Muscle layer of colon (tissue), 2 donors: ENCODE results near the gene CKM.
"Not testable (repeated sequence)": the region's sequence is repeated elsewhere in the genome, so short reads cannot be mapped to it uniquely, and the experiment has no call there.

ENCODE experiments used
- H3K27ac ChIP-seq: one replicate; pipeline ENCODE4 v1.7.0; 2013; ENCODE audit warnings: low read depth, mild to moderate bottlenecking, low read length, moderate library complexity
- H3K27me3 ChIP-seq, 2 donors: one replicate each; pipeline ENCODE4 v1.7.0; 2013; ENCODE audit warnings: low read length in 2 of 2, mild to moderate bottlenecking in 2 of 2; ENCODE audit not compliant: insufficient read depth in 2 of 2, control insufficient read depth in 1 of 2
- H3K36me3 ChIP-seq: one replicate; pipeline ENCODE4 v1.7.0; 2013; ENCODE audit warnings: mild to moderate bottlenecking, low read length; ENCODE audit not compliant: insufficient read depth
- H3K4me1 ChIP-seq: one replicate; pipeline ENCODE4 v1.7.0; 2013; ENCODE audit warnings: mild to moderate bottlenecking, low read length; ENCODE audit not compliant: insufficient read depth
- H3K4me3 ChIP-seq, 2 donors: one replicate each; pipeline ENCODE4 v1.7.0; 2013; ENCODE audit warnings: low read length in 2 of 2, low read depth in 1 of 2, mild to moderate bottlenecking in 1 of 2, moderate library complexity in 1 of 2
- H3K9ac ChIP-seq: one replicate; pipeline ENCODE4 v1.7.0; 2013; ENCODE audit warnings: low read length
- H3K9me3 ChIP-seq: one replicate; pipeline ENCODE4 v1.7.0; 2013; ENCODE audit warnings: mild to moderate bottlenecking, low read length
- donor health status: abdominal sarcoma.
- donor health status: Adenocarcinoma of cecum.

Gene CKM

GRCh38 chr19:45278087-45278486 is 44.6 kb downstream of the CKM start:
- H3K27ac ChIP-seq: no peak overlapping the region
- peaks cover 42% of the 10 kb centered on the region for H3K36me3 ChIP-seq
- no peaks in the 10 kb centered on the region for H3K4me1 ChIP-seq
- H3K9me3 ChIP-seq: no peaks in the 10 kb centered on the region
- H3K9ac ChIP-seq: no peak overlapping the region
- no peak overlapping the region for H3K4me3 ChIP-seq
- no peaks in the 10 kb centered on the region for H3K27me3 ChIP-seq

GRCh38 chr19:45276284-45276687 is 46.4 kb downstream of the CKM start:
- no peaks in the 10 kb centered on the region for H3K9me3 ChIP-seq
- H3K27me3 ChIP-seq: no peaks in the 10 kb centered on the region
- H3K36me3 ChIP-seq: peaks cover 47% of the 10 kb centered on the region
- no peaks in the 10 kb centered on the region for H3K4me1 ChIP-seq
- H3K4me3 ChIP-seq: no peak overlapping the region
- no peak overlapping the region for H3K9ac ChIP-seq
- no peak overlapping the region for H3K27ac ChIP-seq

GRCh38 chr19:45275370-45275971 is 47.2 kb downstream of the CKM start:
- H3K4me3 ChIP-seq: no peak overlapping the region
- no peak overlapping the region for H3K9ac ChIP-seq
- no peaks in the 10 kb centered on the region for H3K27me3 ChIP-seq
- no peaks in the 10 kb centered on the region for H3K4me1 ChIP-seq
- H3K9me3 ChIP-seq: no peaks in the 10 kb centered on the region
- no peak overlapping the region for H3K27ac ChIP-seq
- peaks cover 48% of the 10 kb centered on the region for H3K36me3 ChIP-seq

- no peak overlapping the region for H3K4me3 ChIP-seq
- no peak overlapping the region for H3K9ac ChIP-seq
- H3K9me3 ChIP-seq: no peaks in the 10 kb centered on the region
- no peaks in the 10 kb centered on the region for H3K4me1 ChIP-seq
- H3K36me3 ChIP-seq: peaks cover 49% of the 10 kb centered on the region
- no peak overlapping the region for H3K27ac ChIP-seq
- H3K27me3 ChIP-seq: no peaks in the 10 kb centered on the region
Observed at GRCh38 chr19:45273521-45273855, 49.2 kb downstream of the CKM start.

DNA sequence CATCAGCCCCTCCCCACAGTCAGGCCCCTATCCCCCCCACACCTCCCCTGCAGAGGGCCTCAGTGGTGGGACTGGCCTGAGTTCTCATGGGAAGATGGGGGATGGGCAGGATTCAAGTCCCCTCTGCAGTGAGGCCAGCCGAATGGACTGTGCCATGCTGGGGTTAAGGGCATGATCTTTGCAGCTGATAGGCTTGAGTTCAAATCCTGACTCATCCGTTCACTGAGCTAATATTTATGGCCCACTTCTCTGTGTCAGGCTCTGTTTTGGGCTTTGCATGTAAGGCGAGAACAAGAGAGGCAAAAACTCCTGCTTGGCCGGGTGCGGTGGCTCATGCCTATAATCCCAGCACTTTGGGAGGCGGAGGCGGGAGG is 51.0 kb downstream of the CKM start:
- no peak overlapping the region for H3K27ac ChIP-seq
- H3K27me3 ChIP-seq: no peaks in the 10 kb centered on the region
- no peak overlapping the region for H3K4me3 ChIP-seq
- H3K36me3 ChIP-seq: peaks cover 46% of the 10 kb centered on the region
- no peaks in the 10 kb centered on the region for H3K9me3 ChIP-seq
- H3K4me1 ChIP-seq: no peaks in the 10 kb centered on the region
- no peak overlapping the region for H3K9ac ChIP-seq

GRCh38 chr19:45271098-45271734 is 51.5 kb downstream of the CKM start:
- no peaks in the 10 kb centered on the region for H3K4me1 ChIP-seq
- H3K9me3 ChIP-seq: no peaks in the 10 kb centered on the region
- no peak overlapping the region for H3K27ac ChIP-seq
- H3K36me3 ChIP-seq: peaks cover 48% of the 10 kb centered on the region
- H3K9ac ChIP-seq: no peak overlapping the region
- no peak overlapping the region for H3K4me3 ChIP-seq
- H3K27me3 ChIP-seq: no peaks in the 10 kb centered on the region

GRCh38 chr19:45269939-45270338 is 52.7 kb downstream of the CKM start:
- not testable (repeated sequence) for H3K9me3 ChIP-seq, H3K4me3 ChIP-seq, H3K4me1 ChIP-seq, H3K27ac ChIP-seq, H3K27me3 ChIP-seq, H3K9ac ChIP-seq
- H3K36me3 ChIP-seq: peaks cover 54% of the 10 kb centered on the region

DNA sequence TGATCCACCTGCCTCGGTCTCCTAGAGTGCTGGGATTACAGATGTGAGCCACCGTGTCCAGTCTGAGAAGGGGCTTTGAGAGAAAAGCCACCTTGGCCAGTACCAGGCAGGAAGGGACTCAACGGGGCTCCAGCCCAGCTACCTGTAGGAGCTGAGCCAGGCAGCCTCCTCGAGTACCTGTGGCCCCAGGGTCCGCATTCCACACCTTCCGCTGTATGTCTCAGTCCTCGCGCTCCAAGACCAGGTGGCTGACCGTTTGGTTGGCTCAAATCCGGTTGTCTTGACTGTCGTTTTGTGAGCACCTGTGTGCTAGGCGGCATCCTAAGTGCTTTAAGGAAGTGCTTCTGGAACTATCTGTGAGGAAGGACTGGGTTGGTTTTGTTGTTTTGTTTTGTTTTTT is 55.4 kb downstream of the CKM start:
- H3K9ac ChIP-seq: no peak overlapping the region
- H3K9me3 ChIP-seq: no peaks in the 10 kb centered on the region
- H3K27ac ChIP-seq: no peak overlapping the region
- no peak overlapping the region for H3K4me3 ChIP-seq
- H3K27me3 ChIP-seq: no peaks in the 10 kb centered on the region
- H3K4me1 ChIP-seq: no peaks in the 10 kb centered on the region
- peaks cover 43% of the 10 kb centered on the region for H3K36me3 ChIP-seq

DNA sequence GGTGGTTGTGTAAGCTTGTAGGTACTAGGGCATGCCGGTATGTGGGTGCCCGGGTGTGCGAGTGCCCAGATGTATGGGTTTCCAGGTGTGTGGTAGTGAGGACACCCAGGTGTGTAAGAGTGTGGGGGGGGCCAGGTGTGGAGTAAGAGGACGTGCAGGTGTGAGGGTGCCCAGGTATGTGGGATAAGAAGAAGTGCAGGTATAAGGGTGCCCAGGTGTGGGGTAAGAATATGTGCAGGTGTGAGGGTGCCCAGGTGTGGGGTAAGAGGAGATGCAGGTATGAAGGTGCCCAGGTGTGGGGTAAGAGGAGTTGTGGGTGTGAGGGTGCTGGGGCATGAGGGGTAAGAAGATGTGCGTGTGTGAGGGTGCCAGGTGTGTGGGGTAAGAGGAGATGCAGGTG is 57.3 kb downstream of the CKM start:
- Histone ChIP-seq H3K4me3 (no peak overlapping the region), H3K9ac (no peak overlapping the region), H3K9me3 (no peaks in the 10 kb centered on the region), H3K27me3 (no peaks in the 10 kb centered on the region), H3K36me3 (peaks cover 31% of the 10 kb centered on the region), H3K27ac (no peak overlapping the region), H3K4me1 (no peaks in the 10 kb centered on the region)

- H3K27me3 ChIP-seq: no peaks in the 10 kb centered on the region
- H3K9me3 ChIP-seq: no peaks in the 10 kb centered on the region
- H3K4me3 ChIP-seq: no peak overlapping the region
- H3K4me1 ChIP-seq: no peaks in the 10 kb centered on the region
- no peak overlapping the region for H3K9ac ChIP-seq
- H3K36me3 ChIP-seq: peaks cover 26% of the 10 kb centered on the region
- no peak overlapping the region for H3K27ac ChIP-seq
Observed at GRCh38 chr19:45264781-45265317, 57.8 kb downstream of the CKM start.

- no peaks in the 10 kb centered on the region for H3K9me3 ChIP-seq
- no peak overlapping the region for H3K9ac ChIP-seq
- no peaks in the 10 kb centered on the region for H3K4me1 ChIP-seq
- no peak overlapping the region for H3K27ac ChIP-seq
- peaks cover 20% of the 10 kb centered on the region for H3K36me3 ChIP-seq
- H3K4me3 ChIP-seq: no peak overlapping the region
- H3K27me3 ChIP-seq: no peaks in the 10 kb centered on the region
Observed at GRCh38 chr19:45263013-45263412, 59.7 kb downstream of the CKM start.

DNA sequence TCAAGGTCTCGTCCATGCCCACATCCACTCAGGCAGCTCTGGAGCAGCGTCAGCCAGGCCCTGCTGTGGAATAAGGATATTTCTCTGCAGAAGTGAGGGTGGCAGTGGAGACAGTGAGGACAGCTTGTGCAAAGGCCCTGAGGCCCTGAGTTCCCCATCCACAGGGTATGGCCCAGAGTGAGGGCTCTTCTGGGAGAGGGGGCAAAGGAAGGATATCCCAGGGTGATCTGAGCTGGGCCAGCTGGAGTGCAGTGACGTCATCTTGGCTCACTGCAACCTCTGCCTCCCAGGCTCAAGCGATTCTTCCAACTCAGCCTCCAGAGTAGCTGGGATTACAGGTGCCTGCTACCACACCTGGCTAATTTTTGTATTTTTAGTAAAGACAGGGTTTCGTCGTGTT is 60.1 kb downstream of the CKM start:
- no peak overlapping the region for H3K9ac ChIP-seq
- H3K36me3 ChIP-seq: peaks cover 17% of the 10 kb centered on the region
- H3K27ac ChIP-seq: no peak overlapping the region
- H3K9me3 ChIP-seq: no peaks in the 10 kb centered on the region
- H3K27me3 ChIP-seq: no peaks in the 10 kb centered on the region
- no peak overlapping the region for H3K4me3 ChIP-seq
- no peaks in the 10 kb centered on the region for H3K4me1 ChIP-seq
